HG02870 (cell line): Measurements from ENCODE around the gene OR14C36.
"Not testable (repeated sequence)": the region's sequence is repeated elsewhere in the genome, so short reads cannot be mapped to it uniquely, and the experiment has no call there.

Experiments used
- ATAC-seq: cut with Tn5 transposase; IDR thresholded peaks from one replicate; pipeline ENCODE4 v1.9.1; 2021; ENCODE audit warnings: mild to moderate bottlenecking, moderate library complexity; ENCODE audit not compliant: unreplicated experiment

Gene OR14C36

GRCh38 chr1:248348475-248348874 lies at the start of gene OR14C36:
Gene OR14C36 (plus strand): TSS chr1:248348775. CDS start chr1:248348775, 0 bp downstream.
- no peak for ATAC-seq

- no peak for ATAC-seq
These were observed 45.3 kb upstream of the OR14C36 start, which contains the start of gene OR2T12 for GRCh38 chr1:248303324-248303723. Gene OR2T12 (minus strand): TSS chr1:248303424. CDS start chr1:248295578, 7,846 bp downstream.

- ATAC-seq, result not testable (repeated sequence)
These were observed 42.9 kb upstream of the OR14C36 start for GRCh38 chr1:248305672-248306071.

- ATAC-seq, result no peak
These were observed 42.5 kb upstream of the OR14C36 start for GRCh38 chr1:248306103-248306502.

GRCh38 chr1:248306740-248307139 lies 41.8 kb upstream of the OR14C36 start:
- not testable (repeated sequence) for ATAC-seq

GRCh38 chr1:248316796-248317195 lies 31.8 kb upstream of the OR14C36 start:
- ATAC-seq, result no peak

GRCh38 chr1:248324468-248324867 lies 24.1 kb upstream of the OR14C36 start, which contains the start of gene OR2M7:
Gene OR2M7 (minus strand): TSS chr1:248324568. CDS start chr1:248324568, 0 bp downstream.
- ATAC-seq, result no peak

- no peak for ATAC-seq
These were observed 5.1 kb upstream of the OR14C36 start for GRCh38 chr1:248343451-248343850.

GRCh38 chr1:248359415-248359814 lies 10.8 kb downstream of the OR14C36 start:
- no peak for ATAC-seq

- ATAC-seq, result no peak
These were observed 12.6 kb downstream of the OR14C36 start, which contains the start of gene OR2T4 for GRCh38 chr1:248361121-248361715. Gene OR2T4 (plus strand): TSS chr1:248361665. CDS start chr1:248361665, 0 bp downstream.

- no peak for ATAC-seq
These were observed 18.0 kb downstream of the OR14C36 start for GRCh38 chr1:248366609-248367008.

GRCh38 chr1:248372394-248372793 lies 23.8 kb downstream of the OR14C36 start:
- no peak for ATAC-seq

- no peak for ATAC-seq
These were observed 25.2 kb downstream of the OR14C36 start for GRCh38 chr1:248373761-248374160.

GRCh38 chr1:248375446-248375845 lies 26.9 kb downstream of the OR14C36 start, which contains the start of gene OR2T6:
Gene OR2T6 (plus strand): TSS chr1:248375746. CDS start chr1:248387609, 11,863 bp downstream.
- no peak for ATAC-seq

GRCh38 chr1:248376916-248377315 lies 28.3 kb downstream of the OR14C36 start:
- ATAC-seq, result no peak

- ATAC-seq, result no peak
These were observed 32.3 kb downstream of the OR14C36 start for GRCh38 chr1:248380854-248381253.

- no peak for ATAC-seq
These were observed 39.9 kb downstream of the OR14C36 start for GRCh38 chr1:248388426-248388825.

GRCh38 chr1:248393050-248393449 lies 44.5 kb downstream of the OR14C36 start:
- ATAC-seq, result no peak
